Measurements from ENCODE around the gene LRRC34. TPM values are rescaled to one million over a fixed set of nuclear protein-coding genes. Genes with fewer than 3 reads are reported as not detected.

LRRC34 gene
- polyA plus RNA-seq (2013, experiment 1 of 4), result 12.0 TPM
- polyA plus RNA-seq (2013, experiment 2 of 4), result 18.2 TPM
- 12.0 TPM for polyA plus RNA-seq (2013, experiment 3 of 4)
- 12.3 TPM for polyA plus RNA-seq (2013, experiment 4 of 4)

DNA sequence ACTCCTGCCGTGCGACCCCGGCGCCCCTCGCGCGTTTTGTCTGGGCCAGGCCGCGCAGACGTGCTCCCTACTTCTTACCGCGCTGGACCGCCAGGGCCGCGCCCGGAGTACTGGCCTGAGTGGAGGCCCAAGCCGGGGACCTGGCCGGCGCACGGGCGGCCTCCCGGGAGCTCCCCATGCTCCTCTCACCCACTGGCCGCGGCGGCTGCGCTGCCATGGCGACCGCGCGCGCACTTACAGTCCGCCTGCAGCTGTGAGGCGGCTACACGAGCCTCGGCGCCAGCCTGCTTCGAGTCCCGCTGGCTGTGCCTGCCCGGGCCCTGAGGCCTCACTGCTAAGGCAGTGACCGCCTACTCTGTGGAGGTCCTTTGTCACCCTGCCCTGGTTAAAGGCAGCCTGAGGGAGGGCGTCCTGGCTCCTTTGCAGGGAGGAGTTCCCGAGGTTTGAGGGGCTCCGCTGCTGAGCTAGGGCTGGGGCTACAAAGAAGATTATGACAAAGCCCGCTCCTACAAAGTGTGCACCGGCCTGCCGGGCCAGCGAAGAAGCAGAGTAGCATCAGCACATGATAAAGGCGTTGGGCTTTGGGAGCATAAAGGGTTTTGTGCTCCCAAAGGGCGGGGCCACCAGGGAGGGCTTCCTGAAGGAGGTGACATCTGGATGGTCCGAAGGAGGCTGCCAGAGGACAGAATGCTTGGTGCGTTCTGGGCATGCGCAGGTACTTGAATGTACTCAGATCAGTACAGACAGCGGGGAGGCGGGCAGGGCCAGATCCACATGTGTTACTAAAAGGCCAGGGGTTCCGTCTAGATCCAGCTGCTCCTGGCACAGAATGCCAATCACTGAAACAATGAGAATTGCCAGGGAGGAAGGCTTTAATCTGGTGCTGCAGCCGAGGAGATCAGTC is at the start of gene LRRC34, which contains the start of gene LRRIQ4:
Gene LRRC34 (minus strand): TSS at position 573 of the 904 bp plus-strand sequence. CDS start 356 bp downstream, at position 217.
Gene LRRIQ4 (plus strand): TSS at position 539 of the 904 bp plus-strand sequence. CDS start 9,052 bp downstream, outside the sequence.
- no peaks in the 10 kb centered on the region for H3K36me3 ChIP-seq (ENCODE audit: control insufficient read depth, insufficient read depth, low read length)
- peak within 1 kb of the TSS; percentile 51 for H3K4me3 ChIP-seq (ENCODE audit: insufficient read depth, low read depth, low read length)
- no peaks in the 10 kb centered on the region for H3K27me3 ChIP-seq (ENCODE audit: control insufficient read depth, insufficient read depth, low read length, poor library complexity, severe bottlenecking)
- 22 to 24% methylated on average over 55 to 56 of the region's 56 CpGs for whole genome bisulfite sequencing, 2 experiments
- peak within 1 kb of the TSS; percentile 88 for H3K27ac ChIP-seq (ENCODE audit: insufficient read depth, low read depth, low read length, poor library complexity, severe bottlenecking)
- no peaks in the 10 kb centered on the region for H3K4me1 ChIP-seq (ENCODE audit: control insufficient read depth, insufficient read depth, low read length)
- peaks cover 3% of the 10 kb centered on the region for H3K9me3 ChIP-seq (ENCODE audit: control insufficient read depth, low read length)

- 52 to 54% methylated on average over 5 of the region's 5 CpGs for WGBS, 2 experiments
- Histone ChIP-seq H3K4me1 (ENCODE audit: control insufficient read depth, insufficient read depth, low read length) (no peaks in the 10 kb centered on the region), H3K27me3 (ENCODE audit: control insufficient read depth, insufficient read depth, low read length, poor library complexity, severe bottlenecking) (no peaks in the 10 kb centered on the region), H3K4me3 (ENCODE audit: insufficient read depth, low read depth, low read length) (no peak overlapping the region), H3K27ac (ENCODE audit: insufficient read depth, low read depth, low read length, poor library complexity, severe bottlenecking) (no peak overlapping the region), H3K9me3 (ENCODE audit: control insufficient read depth, low read length) (no peaks in the 10 kb centered on the region), H3K36me3 (ENCODE audit: control insufficient read depth, insufficient read depth, low read length) (no peaks in the 10 kb centered on the region)
Measured at GRCh38 chr3:169861871-169862270, 49.2 kb upstream of the LRRC34 start.

GRCh38 chr3:169857811-169858210 is 45.1 kb upstream of the LRRC34 start:
- H3K4me3 ChIP-seq (ENCODE audit: insufficient read depth, low read depth, low read length), result no peak overlapping the region
- H3K9me3 ChIP-seq (ENCODE audit: control insufficient read depth, low read length), result no peaks in the 10 kb centered on the region
- H3K27ac ChIP-seq (ENCODE audit: insufficient read depth, low read depth, low read length, poor library complexity, severe bottlenecking), result no peak overlapping the region
- 92 to 97% methylated on average over 2 of the region's 2 CpGs for WGBS, 2 experiments
- H3K4me1 ChIP-seq (ENCODE audit: control insufficient read depth, insufficient read depth, low read length), result no peaks in the 10 kb centered on the region
- no peaks in the 10 kb centered on the region for H3K36me3 ChIP-seq (ENCODE audit: control insufficient read depth, insufficient read depth, low read length)
- H3K27me3 ChIP-seq (ENCODE audit: control insufficient read depth, insufficient read depth, low read length, poor library complexity, severe bottlenecking), result no peaks in the 10 kb centered on the region

DNA sequence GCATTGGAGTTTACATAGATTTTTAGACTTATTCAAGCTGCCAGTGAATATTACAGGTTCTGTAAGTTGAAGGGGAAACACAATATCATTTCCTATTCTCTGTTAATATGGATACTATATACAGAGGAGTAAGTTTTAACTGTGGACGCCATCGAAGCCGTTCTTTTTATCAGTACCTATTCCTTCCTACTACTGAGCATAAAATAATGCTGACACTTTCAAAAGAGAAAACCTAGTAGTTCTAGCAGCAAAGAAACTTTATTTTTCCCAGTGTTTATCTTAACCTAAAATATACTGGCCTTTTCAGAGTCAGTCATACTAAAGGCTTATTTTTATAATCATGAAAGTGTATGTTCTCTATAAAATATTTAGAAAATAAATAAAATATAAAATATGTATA is 42.8 kb upstream of the LRRC34 start:
- no peak overlapping the region for H3K27ac ChIP-seq (ENCODE audit: insufficient read depth, low read depth, low read length, poor library complexity, severe bottlenecking)
- no peak overlapping the region for H3K4me3 ChIP-seq (ENCODE audit: insufficient read depth, low read depth, low read length)
- no peaks in the 10 kb centered on the region for H3K36me3 ChIP-seq (ENCODE audit: control insufficient read depth, insufficient read depth, low read length)
- H3K27me3 ChIP-seq (ENCODE audit: control insufficient read depth, insufficient read depth, low read length, poor library complexity, severe bottlenecking), result no peaks in the 10 kb centered on the region
- no peaks in the 10 kb centered on the region for H3K4me1 ChIP-seq (ENCODE audit: control insufficient read depth, insufficient read depth, low read length)
- H3K9me3 ChIP-seq (ENCODE audit: control insufficient read depth, low read length), result no peaks in the 10 kb centered on the region
- 78 to 97% methylated on average over 3 of the region's 3 CpGs for WGBS, 2 experiments

DNA sequence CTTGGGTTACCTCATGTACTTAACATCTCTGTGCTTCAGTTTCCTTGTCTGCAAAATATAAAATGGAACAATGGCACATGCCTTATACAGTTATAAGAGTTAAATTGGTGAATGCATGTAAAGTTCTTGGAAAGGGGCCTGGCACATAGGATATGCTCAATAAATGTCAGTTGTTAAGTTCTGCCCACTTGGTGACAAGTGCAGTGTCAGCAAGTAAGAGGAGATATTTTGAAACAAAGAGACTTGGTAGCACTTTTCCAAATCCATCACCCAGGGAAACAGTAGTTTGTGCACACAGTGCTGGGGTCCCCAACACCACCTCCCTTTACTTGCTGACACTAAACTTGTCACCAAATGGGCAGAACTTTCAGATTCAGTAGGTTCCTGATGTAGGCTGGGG is 37.9 kb upstream of the LRRC34 start:
- Histone ChIP-seq H3K9me3 (ENCODE audit: control insufficient read depth, low read length) (no peaks in the 10 kb centered on the region), H3K27me3 (ENCODE audit: control insufficient read depth, insufficient read depth, low read length, poor library complexity, severe bottlenecking) (no peaks in the 10 kb centered on the region), H3K4me3 (ENCODE audit: insufficient read depth, low read depth, low read length) (no peak overlapping the region), H3K36me3 (ENCODE audit: control insufficient read depth, insufficient read depth, low read length) (no peaks in the 10 kb centered on the region), H3K27ac (ENCODE audit: insufficient read depth, low read depth, low read length, poor library complexity, severe bottlenecking) (no peak overlapping the region), H3K4me1 (ENCODE audit: control insufficient read depth, insufficient read depth, low read length) (no peaks in the 10 kb centered on the region)

DNA sequence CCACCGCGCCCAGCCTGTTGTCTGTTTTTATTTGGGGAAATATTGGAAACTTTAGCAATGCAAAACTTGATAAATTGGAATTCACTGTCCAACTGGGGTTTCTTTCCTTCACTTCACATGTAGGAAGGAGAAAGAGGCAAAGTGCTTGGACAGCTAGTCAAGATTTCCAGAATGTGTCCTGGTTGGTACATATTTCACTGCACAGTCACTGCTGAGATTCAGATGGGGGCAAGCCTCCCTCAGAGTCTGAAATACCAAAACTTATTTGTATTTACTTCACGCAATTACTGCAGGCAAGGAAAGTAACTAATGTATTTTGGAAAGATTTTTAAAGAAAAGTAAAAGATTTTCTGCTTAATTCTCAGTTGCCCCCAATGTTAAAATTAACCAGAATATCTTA is 36.0 kb upstream of the LRRC34 start:
- Histone ChIP-seq H3K27me3 (ENCODE audit: control insufficient read depth, insufficient read depth, low read length, poor library complexity, severe bottlenecking) (no peaks in the 10 kb centered on the region), H3K9me3 (ENCODE audit: control insufficient read depth, low read length) (no peaks in the 10 kb centered on the region), H3K36me3 (ENCODE audit: control insufficient read depth, insufficient read depth, low read length) (no peaks in the 10 kb centered on the region), H3K4me3 (ENCODE audit: insufficient read depth, low read depth, low read length) (no peak overlapping the region), H3K27ac (ENCODE audit: insufficient read depth, low read depth, low read length, poor library complexity, severe bottlenecking) (no peak overlapping the region), H3K4me1 (ENCODE audit: control insufficient read depth, insufficient read depth, low read length) (no peaks in the 10 kb centered on the region)
- WGBS, 2 experiments, result 93 to 95% methylated on average over 2 to 3 of the region's 3 CpGs

- Histone ChIP-seq H3K4me3 (ENCODE audit: insufficient read depth, low read depth, low read length) (no peak overlapping the region), H3K36me3 (ENCODE audit: control insufficient read depth, insufficient read depth, low read length) (no peaks in the 10 kb centered on the region), H3K4me1 (ENCODE audit: control insufficient read depth, insufficient read depth, low read length) (no peaks in the 10 kb centered on the region), H3K27ac (ENCODE audit: insufficient read depth, low read depth, low read length, poor library complexity, severe bottlenecking) (no peak overlapping the region), H3K9me3 (ENCODE audit: control insufficient read depth, low read length) (no peaks in the 10 kb centered on the region), H3K27me3 (ENCODE audit: control insufficient read depth, insufficient read depth, low read length, poor library complexity, severe bottlenecking) (no peaks in the 10 kb centered on the region)
- WGBS, 2 experiments, result 92 to 93% methylated on average over 4 of the region's 4 CpGs
Measured at GRCh38 chr3:169847896-169848295, 35.2 kb upstream of the LRRC34 start.

GRCh38 chr3:169846458-169847193 is 33.9 kb upstream of the LRRC34 start:
- no peaks in the 10 kb centered on the region for H3K36me3 ChIP-seq (ENCODE audit: control insufficient read depth, insufficient read depth, low read length)
- H3K27ac ChIP-seq (ENCODE audit: insufficient read depth, low read depth, low read length, poor library complexity, severe bottlenecking), result no peak overlapping the region
- no peaks in the 10 kb centered on the region for H3K9me3 ChIP-seq (ENCODE audit: control insufficient read depth, low read length)
- WGBS, 2 experiments, result 89 to 95% methylated on average over 10 of the region's 11 CpGs
- no peaks in the 10 kb centered on the region for H3K4me1 ChIP-seq (ENCODE audit: control insufficient read depth, insufficient read depth, low read length)
- no peak overlapping the region for H3K4me3 ChIP-seq (ENCODE audit: insufficient read depth, low read depth, low read length)
- H3K27me3 ChIP-seq (ENCODE audit: control insufficient read depth, insufficient read depth, low read length, poor library complexity, severe bottlenecking), result no peaks in the 10 kb centered on the region

DNA sequence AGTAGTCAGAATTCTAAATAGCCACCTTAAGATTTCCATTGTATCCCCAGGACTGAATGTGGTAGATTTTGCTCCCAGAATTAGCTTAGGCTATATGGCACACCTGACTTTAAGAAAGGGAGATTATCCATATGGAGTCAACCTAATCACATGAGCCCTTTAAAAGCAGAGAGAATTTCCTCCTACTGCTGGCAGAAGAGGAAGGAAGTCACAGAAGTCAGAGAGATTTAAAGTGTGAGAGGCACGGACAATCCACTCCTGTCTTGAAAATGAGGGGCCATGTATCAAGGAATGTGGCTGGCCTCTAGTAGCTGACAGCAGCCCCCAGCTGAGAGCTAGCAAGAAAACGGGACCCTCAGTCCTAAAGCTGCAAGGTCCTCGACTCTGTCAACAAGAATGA is 30.3 kb upstream of the LRRC34 start:
- Histone ChIP-seq H3K4me3 (ENCODE audit: insufficient read depth, low read depth, low read length) (no peak overlapping the region), H3K4me1 (ENCODE audit: control insufficient read depth, insufficient read depth, low read length) (no peaks in the 10 kb centered on the region), H3K9me3 (ENCODE audit: control insufficient read depth, low read length) (no peaks in the 10 kb centered on the region), H3K36me3 (ENCODE audit: control insufficient read depth, insufficient read depth, low read length) (no peaks in the 10 kb centered on the region), H3K27me3 (ENCODE audit: control insufficient read depth, insufficient read depth, low read length, poor library complexity, severe bottlenecking) (no peaks in the 10 kb centered on the region), H3K27ac (ENCODE audit: insufficient read depth, low read depth, low read length, poor library complexity, severe bottlenecking) (no peak overlapping the region)
- 87 to 93% methylated on average over 3 of the region's 3 CpGs for WGBS, 2 experiments

- H3K4me1 ChIP-seq (ENCODE audit: control insufficient read depth, insufficient read depth, low read length), result no peaks in the 10 kb centered on the region
Measured at GRCh38 chr3:169841171-169841570, 28.5 kb upstream of the LRRC34 start.

More at GRCh38 chr3:169841171-169841570, 28.5 kb upstream of the LRRC34 start:
- Histone ChIP-seq H3K4me3 (ENCODE audit: insufficient read depth, low read depth, low read length) (no peak overlapping the region), H3K27me3 (ENCODE audit: control insufficient read depth, insufficient read depth, low read length, poor library complexity, severe bottlenecking) (no peaks in the 10 kb centered on the region), H3K27ac (ENCODE audit: insufficient read depth, low read depth, low read length, poor library complexity, severe bottlenecking) (no peak overlapping the region), H3K36me3 (ENCODE audit: control insufficient read depth, insufficient read depth, low read length) (no peaks in the 10 kb centered on the region), H3K9me3 (ENCODE audit: control insufficient read depth, low read length) (no peaks in the 10 kb centered on the region)
- WGBS, 2 experiments, result 88 to 89% methylated on average over 4 of the region's 4 CpGs

Measured in ectodermal cell (in vitro differentiated cells).